ENCODE measurements around the gene SLC41A2. TPM values are rescaled to one million over a fixed set of nuclear protein-coding genes. Genes with fewer than 3 reads are reported as not detected.
A peak's percentile ranks its signal among the peaks of the same experiment; 100 is the strongest.
"Not testable (repeated sequence)": the region's sequence is repeated elsewhere in the genome, so short reads cannot be mapped to it uniquely, and the experiment has no call there.

SLC41A2 gene
- total and polyA plus RNA-seq, 3 donors from 2014 or later, result 21.9 to 49.5 (median 31.6) TPM

- 0% methylated on average over 25 to 53 of the region's 59 CpGs for WGBS, 2 donors
- intact Hi-C loops (cut with DNase I; ENCODE audit: low total_unique reads), result no loop called here
- Histone ChIP-seq H3K36me3 (ENCODE audit: low read depth, missing control alignments) (no peaks in the 10 kb centered on the region), H3K27ac (peak within 1 kb of the TSS; percentile 56 to 75), H3K4me3 (peak within 1 kb of the TSS; percentile 80 to 92), H3K9me3 (no peaks in the 10 kb centered on the region), H3K27me3 (no peaks in the 10 kb centered on the region), H3K4me1 (peaks cover 7% of the 10 kb centered on the region)
- TF ChIP-seq, protein P1, sequence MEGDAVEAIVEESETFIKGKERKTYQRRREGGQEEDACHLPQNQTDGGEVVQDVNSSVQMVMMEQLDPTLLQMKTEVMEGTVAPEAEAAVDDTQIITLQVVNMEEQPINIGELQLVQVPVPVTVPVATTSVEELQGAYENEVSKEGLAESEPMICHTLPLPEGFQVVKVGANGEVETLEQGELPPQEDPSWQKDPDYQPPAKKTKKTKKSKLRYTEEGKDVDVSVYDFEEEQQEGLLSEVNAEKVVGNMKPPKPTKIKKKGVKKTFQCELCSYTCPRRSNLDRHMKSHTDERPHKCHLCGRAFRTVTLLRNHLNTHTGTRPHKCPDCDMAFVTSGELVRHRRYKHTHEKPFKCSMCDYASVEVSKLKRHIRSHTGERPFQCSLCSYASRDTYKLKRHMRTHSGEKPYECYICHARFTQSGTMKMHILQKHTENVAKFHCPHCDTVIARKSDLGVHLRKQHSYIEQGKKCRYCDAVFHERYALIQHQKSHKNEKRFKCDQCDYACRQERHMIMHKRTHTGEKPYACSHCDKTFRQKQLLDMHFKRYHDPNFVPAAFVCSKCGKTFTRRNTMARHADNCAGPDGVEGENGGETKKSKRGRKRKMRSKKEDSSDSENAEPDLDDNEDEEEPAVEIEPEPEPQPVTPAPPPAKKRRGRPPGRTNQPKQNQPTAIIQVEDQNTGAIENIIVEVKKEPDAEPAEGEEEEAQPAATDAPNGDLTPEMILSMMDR (IDR thresholded peaks at IDR 0.05), result no peak
- peak; percentile 16 for TF ChIP-seq POLR2A (IDR thresholded peaks at IDR 0.05)
- DNase-seq, result peak; percentile 97
These were observed 28.2 kb upstream of the SLC41A2 start, which contains the start of gene NOPCHAP1 for GRCh38 chr12:104986022-104986941. Gene NOPCHAP1 (plus strand): TSS chr12:104986316. CDS start chr12:104986353, 37 bp downstream.

DNA sequence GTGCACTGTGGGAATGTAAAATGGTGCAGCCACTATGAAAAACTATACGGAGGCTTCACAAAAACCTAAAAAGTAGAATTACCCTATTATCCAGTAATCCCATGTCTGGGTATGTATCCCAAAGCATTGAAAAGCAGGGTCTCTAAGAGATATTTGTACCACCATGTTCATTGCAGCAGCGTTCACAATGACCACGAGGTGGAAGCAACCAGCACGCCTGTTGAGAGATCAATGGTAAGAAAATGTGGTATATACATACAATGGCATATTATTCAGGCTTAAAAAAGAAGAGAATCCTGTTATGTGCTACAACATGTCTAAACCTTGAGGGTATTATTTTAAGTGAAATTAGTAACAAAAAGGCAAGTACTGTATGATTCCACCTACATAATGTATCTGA, 27.1 kb upstream of the SLC41A2 start:
- Histone ChIP-seq H3K9me3 (no peaks in the 10 kb centered on the region), H3K27me3 (no peaks in the 10 kb centered on the region), H3K4me1 (peaks cover 7% of the 10 kb centered on the region), H3K27ac (no peak overlapping the region), H3K36me3 (ENCODE audit: low read depth, missing control alignments) (no peaks in the 10 kb centered on the region), H3K4me3 (no peak overlapping the region)
- intact Hi-C loops (cut with DNase I; ENCODE audit: low total_unique reads), result no loop called here
- 57 to 64% methylated on average over 4 of the region's 4 CpGs for WGBS, 2 donors
- TF ChIP-seq, protein P1 (IDR thresholded peaks at IDR 0.05), result no peak
- no peak for DNase-seq

- H3K36me3 ChIP-seq (ENCODE audit: low read depth, missing control alignments); H3K27ac ChIP-seq; intact Hi-C loops (cut with DNase I; ENCODE audit: low total_unique reads); DNase-seq; H3K27me3 ChIP-seq; H3K9me3 ChIP-seq; H3K4me1 ChIP-seq; H3K4me3 ChIP-seq: not testable (repeated sequence)
- WGBS, 2 donors, result 88 to 93% methylated on average over 3 to 15 of the region's 15 CpGs
These were observed 19.6 kb upstream of the SLC41A2 start for GRCh38 chr12:104977688-104978087.

GRCh38 chr12:104976703-104977102, 18.6 kb upstream of the SLC41A2 start:
- H3K4me1 ChIP-seq, result no peaks in the 10 kb centered on the region
- WGBS, 2 donors, result 72% methylated on average over 8 of the region's 8 CpGs; no CpG with 5 or more reads in 1 of the 2 donors
- H3K4me3 ChIP-seq, result no peak overlapping the region
- H3K9me3 ChIP-seq, result no peaks in the 10 kb centered on the region
- TF ChIP-seq, protein P1 (IDR thresholded peaks at IDR 0.05), result no peak
- TF ChIP-seq POLR2A (IDR thresholded peaks at IDR 0.05), result no peak
- H3K27me3 ChIP-seq, result no peaks in the 10 kb centered on the region
- no peak for DNase-seq
- H3K27ac ChIP-seq, result no peak overlapping the region
- no peaks in the 10 kb centered on the region for H3K36me3 ChIP-seq (ENCODE audit: low read depth, missing control alignments)
- intact Hi-C loops (cut with DNase I; ENCODE audit: low total_unique reads), result no loop called here

DNA sequence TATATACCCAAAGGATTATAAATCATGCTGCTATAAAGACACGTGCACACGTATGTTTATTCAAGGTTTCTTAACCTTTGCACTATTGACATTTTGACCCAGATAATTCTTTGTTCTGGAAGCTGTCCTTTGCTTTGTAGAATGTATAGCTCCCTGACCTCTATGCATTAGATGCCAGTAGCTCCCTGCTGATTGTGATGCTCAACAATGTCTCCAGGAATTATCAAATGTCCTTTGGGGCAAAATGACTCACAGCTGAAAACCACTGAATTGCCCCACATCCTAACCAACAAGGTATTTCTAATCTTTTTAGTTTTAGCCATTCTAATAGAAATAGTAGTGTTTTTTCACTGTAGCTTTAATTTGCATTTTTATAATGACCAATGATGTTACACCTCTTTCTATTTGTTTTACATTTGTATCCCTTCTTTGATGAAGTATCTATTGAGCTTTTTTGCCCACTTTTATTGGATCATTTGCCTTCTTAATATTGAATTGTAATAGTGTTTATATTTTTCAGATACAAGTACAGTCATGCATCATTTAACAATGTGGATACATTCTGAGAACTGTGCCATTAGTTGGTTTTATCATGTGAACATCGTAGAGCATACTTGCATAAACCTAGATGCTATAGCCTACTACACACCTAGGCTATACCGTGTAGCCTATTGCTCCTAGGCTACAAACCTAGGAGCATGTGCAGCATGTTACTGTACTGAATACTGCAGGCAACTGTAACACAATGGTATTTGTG, 17.7 kb upstream of the SLC41A2 start:
- H3K27me3 ChIP-seq, result no peaks in the 10 kb centered on the region
- no peaks in the 10 kb centered on the region for H3K9me3 ChIP-seq
- no peaks in the 10 kb centered on the region for H3K4me1 ChIP-seq
- intact Hi-C loops (cut with DNase I; ENCODE audit: low total_unique reads), result no loop called here
- TF ChIP-seq, protein P1 (IDR thresholded peaks at IDR 0.05), result no peak
- TF ChIP-seq POLR2A (IDR thresholded peaks at IDR 0.05), result no peak
- H3K4me3 ChIP-seq, result no peak overlapping the region
- no peaks in the 10 kb centered on the region for H3K36me3 ChIP-seq (ENCODE audit: low read depth, missing control alignments)
- DNase-seq, result no peak
- H3K27ac ChIP-seq, result no peak overlapping the region
- 48 to 70% methylated on average over 4 of the region's 4 CpGs for WGBS, 2 donors

All from testis (tissue), 3 donors.